Breast epithelium (tissue), 3 donors: ENCODE data around the gene RNF8.

Source experiments
- CTCF ChIP-seq, 3 donors: fragments of 450-650 bp; IDR thresholded peaks; one replicate each; pipeline ENCODE4 v1.5.1; 2016 to 2017; ENCODE audit warnings: antibody characterized with exemption in 3 of 3, mild to moderate bottlenecking in 3 of 3, moderate library complexity in 3 of 3
- POLR2A ChIP-seq: fragments of 450-650 bp; IDR thresholded peaks from one replicate; pipeline ENCODE4 v1.6.1; 2016; ENCODE audit warnings: antibody characterized with exemption, mild to moderate bottlenecking, moderate library complexity
- POLR2AphosphoS5 ChIP-seq, 3 donors: sonication (generic); formaldehyde crosslinking; IDR thresholded peaks; one replicate each; pipeline ENCODE4 v1.6.1; 2017; ENCODE audit warnings: antibody characterized with exemption in 3 of 3

GRCh38 chr6:37438930-37439329, 85.1 kb downstream of the RNF8 start:
- TF ChIP-seq POLR2A = no peak
- no peak for TF ChIP-seq CTCF (IDR thresholded peaks at IDR 0.05)
- TF ChIP-seq POLR2AphosphoS5 (IDR thresholded peaks at IDR 0.05) = no peak
